GM21723 (cell line): Measurements from ENCODE around the gene AQP12A.

ENCODE experiments used
- ATAC-seq: cut with Tn5 transposase; IDR thresholded peaks from one replicate; pipeline ENCODE4 v1.9.1; 2021; ENCODE audit warnings: mild to moderate bottlenecking, moderate library complexity; ENCODE audit not compliant: unreplicated experiment

The AQP12A gene

DNA sequence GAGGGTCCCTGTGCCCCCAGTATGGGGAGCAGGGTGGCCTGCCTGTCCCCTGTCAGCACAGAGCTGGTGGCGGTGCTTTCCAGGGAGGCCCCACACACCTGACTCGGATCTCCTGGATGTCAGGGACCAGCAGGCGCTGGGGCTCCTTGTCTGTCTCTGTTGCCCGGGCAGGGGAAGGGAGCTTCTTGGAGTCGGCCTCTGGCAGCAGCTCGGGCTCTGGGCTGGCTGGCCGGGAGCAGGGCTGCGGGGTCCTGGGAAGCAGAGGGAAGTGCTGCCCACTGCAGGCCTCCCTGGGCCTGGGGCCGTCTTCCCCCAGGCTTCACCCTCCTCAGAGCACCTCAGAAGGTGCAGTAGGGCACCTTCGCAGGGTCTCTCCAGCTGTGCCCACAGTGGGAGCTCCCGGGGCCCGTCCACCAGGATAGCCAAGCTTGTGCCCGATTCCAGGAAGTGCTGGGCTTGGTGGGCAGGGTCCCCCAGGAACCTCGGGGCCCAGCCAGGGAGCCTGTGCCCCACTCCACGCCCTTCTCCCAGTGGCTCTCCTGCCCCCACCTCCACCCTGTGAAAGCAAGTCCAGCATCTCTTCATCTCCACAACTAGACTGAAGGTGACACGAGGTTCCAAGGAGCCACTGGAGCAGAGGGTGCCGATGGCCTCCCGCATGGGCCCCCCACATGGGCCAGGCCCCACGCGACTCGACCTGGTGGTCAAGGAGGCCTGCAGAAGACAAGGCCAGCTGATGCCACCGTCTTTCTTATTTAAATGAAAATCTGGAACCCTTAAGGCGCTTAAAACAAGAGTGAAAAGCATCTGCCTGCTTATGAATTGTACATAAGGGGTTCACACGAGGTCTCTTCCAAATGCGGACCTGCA lies 28.2 kb downstream of the AQP12A start:
- ATAC-seq = no peak

GRCh38 chr2:240720686-240721595 lies 29.3 kb downstream of the AQP12A start:
- ATAC-seq = no peak

GRCh38 chr2:240721596-240722180 lies 30.0 kb downstream of the AQP12A start:
- no peak for ATAC-seq

- ATAC-seq = no peak
Measured at GRCh38 chr2:240722376-240722775, 30.7 kb downstream of the AQP12A start.

GRCh38 chr2:240722796-240723735 lies 31.4 kb downstream of the AQP12A start:
- no peak for ATAC-seq

DNA sequence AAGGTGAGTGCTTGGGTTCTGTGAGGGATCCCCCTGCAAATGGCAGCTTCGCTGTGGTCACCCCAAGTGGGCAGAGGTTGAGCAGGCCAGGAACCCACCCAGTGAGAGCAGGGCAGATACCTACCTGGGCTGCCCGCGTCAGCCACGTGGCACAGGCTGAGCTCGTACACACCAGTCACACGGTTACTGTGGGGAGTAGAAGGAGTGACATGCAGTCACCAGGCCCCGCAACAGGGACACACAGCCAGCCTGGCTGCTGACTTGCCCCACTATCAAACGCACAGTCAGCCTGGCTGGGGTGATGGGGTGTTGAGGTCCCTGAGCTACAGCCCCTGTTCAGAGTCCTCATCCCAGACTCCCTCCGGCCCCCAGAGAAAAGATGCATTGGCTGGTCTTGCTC lies 32.2 kb downstream of the AQP12A start:
- ATAC-seq = no peak

- no peak for ATAC-seq
Measured at GRCh38 chr2:240724431-240724830, 32.8 kb downstream of the AQP12A start.

GRCh38 chr2:240725266-240725665 lies 33.6 kb downstream of the AQP12A start:
- no peak for ATAC-seq

GRCh38 chr2:240725671-240726070 lies 34.0 kb downstream of the AQP12A start:
- no peak for ATAC-seq

- no peak for ATAC-seq
Measured at GRCh38 chr2:240726876-240727275, 35.2 kb downstream of the AQP12A start.

GRCh38 chr2:240727439-240727838 lies 35.8 kb downstream of the AQP12A start:
- ATAC-seq = no peak

DNA sequence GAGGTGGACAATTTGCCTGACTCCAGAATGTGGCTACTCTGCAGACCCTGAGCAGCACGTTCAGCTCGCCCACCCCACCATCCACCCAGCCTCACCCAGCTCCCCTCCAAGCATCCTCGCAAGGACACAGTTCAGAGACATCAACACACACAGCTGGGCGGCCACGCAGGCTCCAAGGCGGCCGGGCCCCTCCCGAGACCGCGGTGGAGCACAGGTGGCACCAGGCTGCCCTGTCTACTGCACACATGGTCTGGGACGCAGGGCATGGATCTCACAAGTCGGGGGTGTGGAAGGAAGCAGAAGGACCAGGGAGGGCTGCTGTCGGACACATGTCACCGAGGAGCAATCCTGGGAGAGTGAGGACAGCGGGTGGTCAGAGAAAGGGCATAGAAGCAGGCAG lies 36.2 kb downstream of the AQP12A start:
- ATAC-seq = no peak

DNA sequence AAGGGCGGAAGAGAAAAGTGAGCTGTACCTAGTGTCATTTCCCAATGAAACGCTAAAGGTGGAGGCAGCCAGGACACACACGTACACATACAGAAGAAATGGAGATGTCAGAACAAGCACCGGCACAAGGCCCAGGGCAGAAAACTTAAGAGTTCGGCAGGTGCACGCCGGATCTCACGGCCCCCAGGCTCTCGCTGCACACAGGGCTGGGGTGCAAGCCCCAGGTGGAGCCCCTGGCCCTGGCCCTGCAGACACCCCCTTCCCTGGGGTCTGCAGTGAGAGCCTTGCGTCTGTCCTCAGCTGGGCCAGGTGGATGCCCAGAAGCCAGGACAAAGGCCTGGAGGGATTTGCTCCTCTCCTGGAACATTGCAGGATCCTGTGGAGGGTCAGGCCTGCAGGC lies 36.7 kb downstream of the AQP12A start:
- no peak for ATAC-seq

DNA sequence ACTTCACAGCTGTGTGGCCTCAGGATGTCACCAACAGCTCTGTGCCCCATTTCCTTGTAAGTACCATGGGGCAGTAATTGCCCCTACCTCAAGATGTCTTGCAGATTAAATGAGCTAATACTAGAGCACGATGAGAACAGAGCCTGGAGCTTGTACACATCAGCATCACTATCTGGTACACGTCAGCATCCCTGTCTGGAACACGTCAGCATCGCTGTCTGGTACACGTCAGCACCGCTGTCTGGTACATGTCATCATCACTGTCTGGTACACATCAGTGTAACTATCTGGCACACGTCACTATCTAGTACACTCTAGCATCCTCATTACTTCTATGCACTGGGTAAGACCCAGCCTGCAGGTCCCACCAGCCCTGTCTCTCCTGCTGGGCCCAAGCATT lies 37.2 kb downstream of the AQP12A start:
- ATAC-seq = no peak

DNA sequence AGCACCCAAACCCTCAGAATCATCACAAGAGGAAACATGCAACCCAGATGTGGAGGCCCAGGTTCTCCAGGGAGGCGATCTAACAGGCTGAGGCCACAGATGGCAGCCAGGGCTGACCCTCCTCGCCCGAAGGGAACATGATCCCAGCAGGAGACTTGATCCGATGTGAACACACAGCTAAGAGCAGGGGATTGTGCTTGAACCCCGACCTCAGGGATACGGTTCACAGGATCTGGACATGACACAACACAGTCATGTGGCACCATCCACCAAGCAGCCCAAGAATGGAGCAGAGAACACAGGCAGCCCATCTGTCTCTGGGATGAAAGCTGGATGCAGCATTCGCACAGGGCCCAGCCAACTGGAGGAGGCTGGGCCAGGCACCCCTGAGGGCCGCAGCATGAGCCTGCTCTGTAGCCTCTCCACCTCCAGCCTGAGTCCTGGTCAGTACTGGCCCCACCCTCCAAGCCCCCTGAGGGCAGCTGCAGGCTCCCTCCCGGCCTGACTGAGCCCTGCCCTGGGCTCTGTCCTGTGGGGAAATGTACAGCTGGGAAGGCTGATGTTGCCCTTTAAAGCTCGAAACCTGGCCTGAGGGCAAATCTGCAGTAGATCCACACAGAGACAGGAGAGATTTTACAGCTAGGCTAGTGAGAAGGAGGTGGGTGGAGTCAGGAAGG lies 39.0 kb downstream of the AQP12A start:
- ATAC-seq = no peak

GRCh38 chr2:240731178-240731545 lies 39.5 kb downstream of the AQP12A start:
- no peak for ATAC-seq

DNA sequence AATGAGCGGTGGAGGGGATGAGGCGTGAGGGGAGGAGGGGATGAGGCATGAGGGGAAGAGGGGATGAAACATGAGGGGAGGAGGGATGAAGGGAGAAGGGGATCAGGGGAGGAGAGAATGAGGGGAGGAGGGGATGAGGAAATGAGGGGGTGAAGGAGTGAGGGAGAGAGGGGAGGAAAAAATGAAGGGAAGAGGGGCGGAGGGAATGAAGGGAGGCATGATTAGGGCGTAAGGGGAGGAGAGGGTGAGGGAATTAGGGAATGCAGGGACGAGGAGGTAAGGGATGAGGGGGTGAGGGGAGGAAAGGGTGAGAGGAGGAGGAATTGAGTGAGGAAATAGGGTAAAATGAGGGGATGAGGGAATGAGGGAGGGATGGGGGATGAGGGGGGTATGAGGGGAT lies 40.5 kb downstream of the AQP12A start:
- ATAC-seq = no peak

- ATAC-seq = no peak
Measured at GRCh38 chr2:240732911-240733622, 41.4 kb downstream of the AQP12A start.

GRCh38 chr2:240733803-240734495 lies 42.3 kb downstream of the AQP12A start:
- no peak for ATAC-seq
